Transverse colon (tissue), 4 donors: ENCODE measurements around the gene MAP6D1. TPM values are rescaled to one million over a fixed set of nuclear protein-coding genes. Genes with fewer than 3 reads are reported as not detected.
"Not testable (repeated sequence)": the region's sequence is repeated elsewhere in the genome, so short reads cannot be mapped to it uniquely, and the experiment has no call there.

Experiments used
- DNase-seq: peaks from one replicate; pipeline ENCODE4 v3.0.0-alpha.2; 2019
- H3K27ac ChIP-seq, 4 donors: fragments of 200-600 bp; sonication (generic); 2 replicates each; pipeline ENCODE4 v1.5.1; 2016 to 2018; ENCODE audit warnings: inconsistent platforms in 4 of 4
- H3K27me3 ChIP-seq: fragments of 200-600 bp; sonication (generic); 2 replicates; pipeline ENCODE4 v1.5.1; 2017; ENCODE audit warnings: inconsistent platforms
- H3K36me3 ChIP-seq, 4 donors: fragments of 200-600 bp; sonication (generic); 2 replicates each; pipeline ENCODE4 v1.5.1; 2017 to 2019; ENCODE audit warnings: inconsistent platforms in 4 of 4
- H3K4me1 ChIP-seq, 4 donors: fragments of 200-600 bp; sonication (generic); 2 replicates each; pipeline ENCODE4 v1.5.1; 2017 to 2020; ENCODE audit warnings: inconsistent platforms in 4 of 4
- H3K4me3 ChIP-seq, 4 donors: fragments of 200-600 bp; sonication (generic); 1 replicate in 1 of 4; 2 replicates in 3 of 4; pipeline versions ENCODE4 v1.5.1 to v1.6.1; 2017 to 2019; ENCODE audit warnings: inconsistent platforms in 4 of 4
- H3K9me3 ChIP-seq, 2 donors: fragments of 200-600 bp; sonication (generic); 2 replicates each; pipeline ENCODE4 v1.5.1; 2017 to 2019; ENCODE audit warnings: inconsistent platforms in 2 of 2
- CTCF ChIP-seq, 5 experiments: fragments of 200-600 bp in 3 of 5; fragments of 450-650 bp in 2 of 5; sonication (generic) in 3 of 5; IDR thresholded peaks; 1 replicate in 2 of 5; 2 replicates in 3 of 5; pipeline ENCODE4 v1.5.1; 2016 to 2017; ENCODE audit warnings: antibody characterized with exemption in 5 of 5, inconsistent platforms in 3 of 5, mild to moderate bottlenecking in 2 of 5, moderate library complexity in 1 of 5
- EP300 ChIP-seq: sonication (generic); formaldehyde crosslinking; IDR thresholded peaks from one replicate; pipeline ENCODE4 v1.6.1; 2017; ENCODE audit warnings: antibody characterized with exemption, low read depth
- POLR2A ChIP-seq: fragments of 450-650 bp; IDR thresholded peaks from one replicate; pipeline ENCODE4 v1.6.1; 2016; ENCODE audit warnings: antibody characterized with exemption, mild to moderate bottlenecking, moderate library complexity
- POLR2AphosphoS5 ChIP-seq, 3 donors: sonication (generic); formaldehyde crosslinking; IDR thresholded peaks; one replicate each; pipeline ENCODE4 v1.6.1; 2016; ENCODE audit warnings: antibody characterized with exemption in 3 of 3
- WGBS, 2 donors: methylation state at CpG; one replicate each; pipeline ENCODE4 v1.1.5; 2018; ENCODE audit warnings: low coverage in 1 of 2; 5-methylcytosine and 5-hydroxymethylcytosine counted together
- in situ Hi-C, 4 donors: fragments of 200-750 bp; cut with MboI; loops; one replicate each; pipeline versions ENCODE4 v1.15.0 to v1.15.1; 2017; ENCODE audit warnings: low sequenced_read_pairs in 3 of 4, low pct_ligation_motif_present in 1 of 4, low pct_unique_long_range_greater_than_20kb in 1 of 4
- intact Hi-C: fragments of 100-400 bp; cut with DNase I; formaldehyde crosslinking; loops from one replicate; pipeline ENCODE4 v1.15.1; 2023; ENCODE audit warnings: low total_unique reads
- total RNA-seq, 4 donors: library from RNA; depleted of rRNA; stranded (reverse); fragments of >200 nt; gene quantifications; one replicate each; pipeline ENCODE4 v1.1.0, GENCODE V29; 2016

MAP6D1 gene
- total RNA-seq, 4 donors from 2014 or later: 1.4 to 2.1 TPM; not detected in 2

- WGBS, 2 donors: 95 to 100% methylated on average over 2 to 16 of the region's 16 CpGs
- in situ Hi-C loops: no loop called here
- H3K4me3 ChIP-seq: no peak overlapping the region
- no peak overlapping the region for H3K27ac ChIP-seq
- H3K9me3 ChIP-seq: no peaks in the 10 kb centered on the region
- intact Hi-C loops: no loop called here
- no peaks in the 10 kb centered on the region for H3K27me3 ChIP-seq
- H3K4me1 ChIP-seq: no peaks in the 10 kb centered on the region
- no peak for DNase-seq
- TF ChIP-seq POLR2A: no peak
- no peak for TF ChIP-seq CTCF (IDR thresholded peaks at IDR 0.05)
- TF ChIP-seq POLR2AphosphoS5 (IDR thresholded peaks at IDR 0.05): no peak
- TF ChIP-seq EP300: no peak
- H3K36me3 ChIP-seq: peaks cover 0 to 18% (median 7%) of the 10 kb centered on the region in 4 donors
These were observed 34.7 kb downstream of the MAP6D1 start for GRCh38 chr3:183790700-183791099.

GRCh38 chr3:183789826-183790225 lies 35.6 kb downstream of the MAP6D1 start:
- in situ Hi-C loops: no loop called here
- no peaks in the 10 kb centered on the region for H3K9me3 ChIP-seq
- no peaks in the 10 kb centered on the region for H3K4me1 ChIP-seq
- H3K27me3 ChIP-seq: no peaks in the 10 kb centered on the region
- peaks cover 0 to 21% (median 7%) of the 10 kb centered on the region in 4 donors for H3K36me3 ChIP-seq
- intact Hi-C loops: no loop called here
- TF ChIP-seq POLR2A: no peak
- no peak for TF ChIP-seq EP300
- no peak for TF ChIP-seq POLR2AphosphoS5 (IDR thresholded peaks at IDR 0.05)
- TF ChIP-seq CTCF (IDR thresholded peaks at IDR 0.05): no peak
- 89 to 91% methylated on average over 3 to 4 of the region's 4 CpGs for WGBS, 2 donors
- DNase-seq: no peak
- no peak overlapping the region for H3K4me3 ChIP-seq
- H3K27ac ChIP-seq: no peak overlapping the region

GRCh38 chr3:183784503-183784902 lies 40.9 kb downstream of the MAP6D1 start:
- H3K27ac ChIP-seq, H3K27me3 ChIP-seq, DNase-seq, H3K4me1 ChIP-seq, in situ Hi-C loops, H3K9me3 ChIP-seq, intact Hi-C loops, H3K4me3 ChIP-seq: not testable (repeated sequence)
- 72 to 84% methylated on average over 8 to 10 of the region's 10 CpGs for WGBS, 2 donors
- H3K36me3 ChIP-seq: peaks cover 0 to 48% (median 10%) of the 10 kb centered on the region in 4 donors

- intact Hi-C loops: no loop called here
- Histone ChIP-seq H3K27ac (no peak overlapping the region), H3K27me3 (no peaks in the 10 kb centered on the region), H3K9me3 (no peaks in the 10 kb centered on the region), H3K4me3 (no peak overlapping the region), H3K4me1 (no peaks in the 10 kb centered on the region), H3K36me3 (peaks cover 0 to 55% (median 15%) of the 10 kb centered on the region in 4 donors)
- in situ Hi-C loops: no loop called here
- DNase-seq: no peak
- no peak for TF ChIP-seq CTCF (IDR thresholded peaks at IDR 0.05)
- no peak for TF ChIP-seq EP300
- no peak for TF ChIP-seq POLR2A
- 86 to 90% methylated on average over 7 of the region's 7 CpGs for WGBS, 2 donors
These were observed 42.7 kb downstream of the MAP6D1 start for GRCh38 chr3:183782576-183783276.

GRCh38 chr3:183781246-183781645 lies 44.1 kb downstream of the MAP6D1 start:
- Histone ChIP-seq H3K9me3 (no peaks in the 10 kb centered on the region), H3K36me3 (peaks cover 0 to 51% (median 8%) of the 10 kb centered on the region in 4 donors), H3K27me3 (no peaks in the 10 kb centered on the region), H3K27ac (no peak overlapping the region), H3K4me3 (no peak overlapping the region), H3K4me1 (no peaks in the 10 kb centered on the region)
- no peak for DNase-seq
- intact Hi-C loops (no loop called here), in situ Hi-C loops (no loop called here)
- 97 to 100% methylated on average over 6 of the region's 6 CpGs for WGBS, 2 donors
- TF ChIP-seq EP300 (no peak), POLR2AphosphoS5 (IDR thresholded peaks at IDR 0.05) (no peak), POLR2A (no peak), CTCF (IDR thresholded peaks at IDR 0.05) (no peak)
